ENCODE results near the gene AGXT.

The AGXT gene

DNA sequence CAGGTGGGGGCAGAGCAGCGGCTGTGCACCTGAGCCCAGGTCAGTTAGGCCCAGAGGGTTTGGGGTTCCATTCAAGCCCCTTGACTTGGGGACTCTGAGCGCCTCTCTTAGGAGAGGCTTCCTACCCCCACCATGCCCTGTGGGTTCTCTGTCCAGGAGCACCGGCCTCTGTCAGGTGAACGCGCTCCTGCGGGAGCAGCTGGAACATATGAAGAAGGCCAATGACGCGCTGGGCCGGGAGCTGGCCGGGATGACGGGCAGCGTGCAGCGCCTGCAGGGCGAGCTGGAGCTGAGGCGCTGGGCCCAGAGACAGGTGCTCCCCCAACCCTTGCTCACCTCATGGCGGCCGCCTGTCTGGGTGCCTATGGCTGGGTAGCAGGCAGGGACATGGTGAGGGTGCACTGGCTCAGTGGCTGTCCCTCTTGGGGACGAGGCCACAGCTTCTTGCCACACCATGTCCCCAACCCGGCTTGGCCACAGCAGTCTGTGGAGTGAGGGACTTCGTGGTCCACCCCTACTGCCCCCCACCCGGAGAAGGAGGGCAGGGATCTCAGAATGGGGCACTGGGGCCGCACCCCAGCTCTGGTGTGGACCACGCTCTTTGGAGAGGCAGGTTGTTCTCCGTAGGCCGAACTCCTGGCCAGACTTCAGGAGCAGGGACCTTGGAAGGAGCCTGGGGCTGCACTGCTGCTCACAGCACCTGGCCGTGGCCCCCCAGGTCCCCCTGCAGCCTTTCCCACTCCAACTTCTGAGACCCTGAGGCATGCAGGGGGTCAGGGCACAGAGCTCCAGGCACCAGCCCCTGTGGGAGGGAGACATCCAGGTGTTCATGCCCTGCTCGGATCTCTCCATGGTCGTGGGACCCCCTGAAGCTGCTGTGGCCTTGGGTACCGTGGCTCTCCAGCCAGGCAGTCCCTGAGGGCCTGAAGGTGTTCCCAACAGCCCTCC, 57.2 kb downstream of the AGXT start:
- no peak overlapping the region for H3K27ac Mint-ChIP-seq
- peaks cover 5% of the 10 kb centered on the region for H3K4me1 Mint-ChIP-seq
- H3K36me3 Mint-ChIP-seq (ENCODE audit: low read depth): no peaks in the 10 kb centered on the region
- H3K4me3 Mint-ChIP-seq: no peak overlapping the region
- TF ChIP-seq, protein P1, sequence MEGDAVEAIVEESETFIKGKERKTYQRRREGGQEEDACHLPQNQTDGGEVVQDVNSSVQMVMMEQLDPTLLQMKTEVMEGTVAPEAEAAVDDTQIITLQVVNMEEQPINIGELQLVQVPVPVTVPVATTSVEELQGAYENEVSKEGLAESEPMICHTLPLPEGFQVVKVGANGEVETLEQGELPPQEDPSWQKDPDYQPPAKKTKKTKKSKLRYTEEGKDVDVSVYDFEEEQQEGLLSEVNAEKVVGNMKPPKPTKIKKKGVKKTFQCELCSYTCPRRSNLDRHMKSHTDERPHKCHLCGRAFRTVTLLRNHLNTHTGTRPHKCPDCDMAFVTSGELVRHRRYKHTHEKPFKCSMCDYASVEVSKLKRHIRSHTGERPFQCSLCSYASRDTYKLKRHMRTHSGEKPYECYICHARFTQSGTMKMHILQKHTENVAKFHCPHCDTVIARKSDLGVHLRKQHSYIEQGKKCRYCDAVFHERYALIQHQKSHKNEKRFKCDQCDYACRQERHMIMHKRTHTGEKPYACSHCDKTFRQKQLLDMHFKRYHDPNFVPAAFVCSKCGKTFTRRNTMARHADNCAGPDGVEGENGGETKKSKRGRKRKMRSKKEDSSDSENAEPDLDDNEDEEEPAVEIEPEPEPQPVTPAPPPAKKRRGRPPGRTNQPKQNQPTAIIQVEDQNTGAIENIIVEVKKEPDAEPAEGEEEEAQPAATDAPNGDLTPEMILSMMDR (IDR thresholded peaks at IDR 0.05; ENCODE audit: unreplicated experiment in 3 of 3): no peak
- peaks cover 9% of the 10 kb centered on the region for H3K9me3 Mint-ChIP-seq
- H3K27me3 Mint-ChIP-seq (ENCODE audit: low read depth): peaks cover 7% of the 10 kb centered on the region

DNA sequence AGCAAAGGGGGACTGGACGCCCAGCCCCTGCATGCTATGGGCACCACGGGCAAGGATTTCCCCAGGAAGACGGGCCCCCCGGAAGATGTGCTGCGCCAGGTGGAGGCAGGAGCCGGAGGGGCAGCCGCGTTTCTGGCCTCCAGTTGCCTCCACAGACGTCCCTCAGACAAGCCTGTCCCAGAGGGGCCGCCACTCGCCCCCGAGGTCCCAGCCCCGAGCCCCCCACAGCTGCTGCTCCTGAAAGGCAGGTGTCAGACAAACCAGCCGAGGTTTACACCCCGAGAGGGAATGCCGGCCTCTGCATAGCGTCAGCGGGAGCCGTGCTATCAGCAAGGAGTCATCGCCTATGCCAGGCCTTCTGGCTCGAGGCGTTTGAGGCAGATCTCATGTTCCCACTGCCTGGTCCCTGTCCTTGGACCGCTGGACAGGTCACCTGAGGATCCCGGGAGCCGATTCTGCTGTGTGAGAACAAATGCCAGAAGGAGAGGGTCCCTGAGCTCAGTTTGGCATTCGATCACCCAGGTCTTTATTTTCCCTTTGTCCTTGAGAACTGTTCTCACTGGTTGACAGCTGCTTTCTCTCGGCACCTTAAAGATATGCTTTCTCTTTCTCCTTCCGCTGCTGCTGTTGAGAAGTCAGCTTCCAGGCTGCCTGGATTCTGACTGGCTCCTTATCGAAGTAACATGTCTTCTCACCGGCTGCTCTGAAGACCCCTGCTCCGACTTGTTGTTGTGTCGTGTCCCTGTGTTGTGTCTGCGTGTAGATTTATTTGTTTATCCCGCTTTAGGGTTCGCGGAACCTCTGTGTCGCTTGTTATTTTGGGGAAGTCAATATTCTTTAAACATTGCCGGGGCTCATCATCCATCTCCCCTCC, 58.1 kb downstream of the AGXT start:
- Mint-ChIP-seq H3K4me1 (peaks cover 5% of the 10 kb centered on the region), H3K36me3 (ENCODE audit: low read depth) (no peaks in the 10 kb centered on the region), H3K27ac (peak overlapping the region in 1 of 3 experiments; percentile 3), H3K4me3 (no peak overlapping the region), H3K27me3 (ENCODE audit: low read depth) (peaks cover 10% of the 10 kb centered on the region), H3K9me3 (peaks cover 9% of the 10 kb centered on the region)
- TF ChIP-seq, protein P1 (IDR thresholded peaks at IDR 0.05; ENCODE audit: unreplicated experiment in 3 of 3): no peak

DNA sequence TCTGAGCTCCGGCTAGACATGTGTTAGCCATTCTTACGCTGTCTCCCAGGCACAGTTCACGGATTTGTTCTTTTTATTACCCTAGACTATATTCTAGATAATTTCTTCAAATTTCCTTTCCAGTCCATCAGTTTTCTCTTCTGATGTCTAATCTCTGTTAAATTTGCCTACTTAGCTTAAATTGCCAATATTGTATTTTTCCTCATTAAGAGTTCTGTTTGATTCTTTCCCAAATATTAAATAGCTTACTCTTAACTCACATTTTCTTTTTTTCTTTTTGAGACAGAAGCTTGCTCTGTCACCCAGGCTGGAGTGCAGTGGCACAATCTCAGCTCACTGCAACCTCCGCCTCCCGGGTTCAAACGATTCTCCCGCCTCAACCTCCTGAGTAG, 58.8 kb downstream of the AGXT start:
- H3K27me3 Mint-ChIP-seq (ENCODE audit: low read depth): peaks cover 11% of the 10 kb centered on the region
- no peaks in the 10 kb centered on the region for H3K36me3 Mint-ChIP-seq (ENCODE audit: low read depth)
- H3K27ac Mint-ChIP-seq: peak overlapping the region in 1 of 3 experiments; percentile 3
- peaks cover 9% of the 10 kb centered on the region for H3K9me3 Mint-ChIP-seq
- peaks cover 5% of the 10 kb centered on the region for H3K4me1 Mint-ChIP-seq
- TF ChIP-seq, protein P1 (IDR thresholded peaks at IDR 0.05; ENCODE audit: unreplicated experiment in 3 of 3): no peak
- H3K4me3 Mint-ChIP-seq: no peak overlapping the region

DNA sequence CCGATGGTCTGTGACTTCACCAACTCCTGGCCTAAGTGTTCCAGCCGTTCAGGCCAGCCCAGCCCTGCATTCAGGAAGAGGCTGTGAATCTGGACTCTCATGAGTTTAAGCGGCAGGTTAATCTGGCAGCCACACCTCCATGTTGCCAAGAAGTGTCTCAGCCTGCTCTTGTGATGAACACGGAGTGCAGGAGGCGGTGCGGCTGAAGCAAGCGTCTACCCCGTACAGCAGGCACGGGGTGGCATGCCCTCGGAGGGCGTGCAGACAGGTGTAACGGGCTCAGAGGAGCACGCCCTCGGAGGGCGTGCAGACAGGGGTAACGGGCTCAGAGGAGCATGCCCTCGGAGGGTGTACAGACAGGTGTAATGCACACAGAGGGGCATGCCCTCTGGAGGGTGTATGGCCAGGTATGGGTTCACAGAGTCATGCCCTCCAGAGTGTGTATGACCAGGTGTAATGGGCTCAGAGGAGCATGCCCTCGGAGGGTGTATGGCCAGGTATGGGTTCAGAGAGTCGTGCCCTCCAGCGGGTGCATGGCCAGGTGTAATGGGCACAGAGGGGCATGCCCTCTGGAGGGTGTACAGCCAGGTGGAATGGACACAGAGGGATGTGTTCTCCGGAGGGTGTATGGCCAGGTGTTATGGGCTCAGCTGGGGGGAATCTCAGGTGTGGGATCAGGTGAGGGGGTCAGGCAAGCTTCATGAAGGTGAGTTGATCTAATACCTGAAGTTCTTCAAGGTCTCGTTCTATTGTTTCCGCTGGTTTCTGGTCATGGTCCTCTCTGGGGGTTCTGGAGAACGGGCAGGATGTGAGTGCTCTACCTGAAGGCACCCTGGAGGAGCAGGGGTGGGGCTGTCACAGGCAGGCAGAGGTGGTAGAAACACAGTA, 60.1 kb downstream of the AGXT start:
- H3K4me1 Mint-ChIP-seq: peaks cover 5% of the 10 kb centered on the region

More for the DNA sequence above, 60.1 kb downstream of the AGXT start:
- TF ChIP-seq, protein P1 (IDR thresholded peaks at IDR 0.05; ENCODE audit: unreplicated experiment in 3 of 3): no peak
- Mint-ChIP-seq H3K27me3 (ENCODE audit: low read depth) (peaks cover 11% of the 10 kb centered on the region), H3K27ac (no peak overlapping the region), H3K36me3 (ENCODE audit: low read depth) (no peaks in the 10 kb centered on the region), H3K9me3 (peaks cover 9% of the 10 kb centered on the region), H3K4me3 (no peak overlapping the region)
